HG03521 (cell line): ENCODE results near the gene GPATCH2.

ENCODE experiments used
- ATAC-seq: cut with Tn5 transposase; IDR thresholded peaks from one replicate; pipeline ENCODE4 v1.9.1; 2021; ENCODE audit warnings: mild to moderate bottlenecking, moderate library complexity; ENCODE audit not compliant: unreplicated experiment

Gene GPATCH2

DNA sequence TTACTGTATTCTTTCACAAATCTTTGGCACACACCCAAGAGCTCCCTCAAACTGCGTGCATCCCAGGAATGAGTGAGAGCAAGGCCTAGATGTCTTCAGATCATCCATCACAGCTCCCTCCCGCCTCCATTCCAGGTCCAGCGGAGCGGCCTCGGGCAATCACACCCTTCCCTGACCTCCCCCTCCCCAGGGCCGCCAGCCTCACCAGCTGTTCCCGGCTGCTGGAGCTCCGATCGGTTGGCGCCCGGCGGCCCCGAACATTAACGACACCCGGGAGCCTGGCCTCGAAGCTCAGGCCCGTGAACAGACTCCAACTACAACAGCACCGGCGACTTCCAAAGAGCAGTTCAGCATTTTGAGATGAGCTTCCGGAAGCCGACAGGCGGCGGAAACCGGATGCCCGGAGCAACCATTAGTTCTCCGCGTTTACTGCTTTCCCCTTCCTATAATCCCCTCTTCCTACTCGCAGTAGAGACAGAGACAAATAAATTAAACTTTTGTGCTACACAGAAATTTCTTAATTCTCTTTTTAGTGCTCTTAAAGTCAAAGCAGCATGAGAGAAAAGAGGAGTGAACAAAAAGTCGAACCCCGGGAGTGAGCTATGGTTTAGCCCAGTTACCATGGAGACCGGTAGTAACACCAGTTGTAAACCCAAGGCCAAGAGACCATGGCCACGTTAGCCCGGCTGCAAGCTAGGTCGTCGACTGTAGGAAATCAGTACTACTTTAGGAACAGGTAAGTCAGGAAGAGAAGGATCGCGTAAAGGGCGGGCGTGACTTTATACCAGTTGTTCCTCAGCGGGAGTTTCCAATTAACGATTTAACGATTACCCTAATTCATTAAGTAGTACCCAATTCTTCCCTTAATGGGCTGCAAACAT, at the start of gene GPATCH2, which contains the start of gene SPATA17:
GPATCH2 (minus strand) TSS at position 380 of the 881 bp plus-strand sequence; CDS start at position 261, 119 bp downstream.
SPATA17 (plus strand) TSS at position 634 of the 881 bp plus-strand sequence; CDS start at position 669, 35 bp downstream.
- peak; percentile 92 for ATAC-seq

DNA sequence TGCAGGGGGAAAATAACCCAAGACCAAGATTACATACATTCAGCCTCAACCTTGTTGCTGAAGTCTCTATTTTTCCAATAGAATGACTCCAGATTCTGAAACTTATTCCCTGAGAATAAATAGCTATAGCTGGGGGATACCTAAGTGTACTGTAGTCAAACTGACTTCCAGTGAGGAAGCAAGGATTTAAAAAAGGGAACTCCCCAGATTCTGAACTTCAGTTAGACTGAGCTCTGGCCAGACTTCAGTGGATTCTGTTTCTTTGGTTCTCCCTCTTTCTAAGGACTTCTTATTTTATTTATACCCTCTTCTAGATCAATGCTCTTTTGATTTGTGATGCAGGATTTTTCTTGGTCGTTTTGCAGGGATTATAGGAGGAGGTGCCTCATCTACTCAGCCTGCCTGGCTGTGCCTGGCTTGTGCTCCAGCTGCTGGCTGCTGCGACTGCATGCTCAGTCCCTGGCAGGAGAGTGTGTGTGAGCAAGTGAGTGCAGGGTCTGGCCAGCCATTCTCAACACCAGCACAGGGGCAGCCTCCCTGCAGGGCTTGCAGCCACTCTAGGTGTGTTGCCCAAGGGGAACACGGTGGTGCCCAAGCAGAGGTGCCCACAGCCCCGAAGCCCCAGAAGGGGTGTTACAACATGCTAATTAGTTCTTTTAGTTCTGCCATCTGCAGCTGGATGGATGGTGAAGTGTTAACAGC, 43.3 kb upstream of the GPATCH2 start:
- ATAC-seq = no peak

GRCh38 chr1:217673387-217673786, 42.5 kb upstream of the GPATCH2 start:
- ATAC-seq = peak; percentile 45

DNA sequence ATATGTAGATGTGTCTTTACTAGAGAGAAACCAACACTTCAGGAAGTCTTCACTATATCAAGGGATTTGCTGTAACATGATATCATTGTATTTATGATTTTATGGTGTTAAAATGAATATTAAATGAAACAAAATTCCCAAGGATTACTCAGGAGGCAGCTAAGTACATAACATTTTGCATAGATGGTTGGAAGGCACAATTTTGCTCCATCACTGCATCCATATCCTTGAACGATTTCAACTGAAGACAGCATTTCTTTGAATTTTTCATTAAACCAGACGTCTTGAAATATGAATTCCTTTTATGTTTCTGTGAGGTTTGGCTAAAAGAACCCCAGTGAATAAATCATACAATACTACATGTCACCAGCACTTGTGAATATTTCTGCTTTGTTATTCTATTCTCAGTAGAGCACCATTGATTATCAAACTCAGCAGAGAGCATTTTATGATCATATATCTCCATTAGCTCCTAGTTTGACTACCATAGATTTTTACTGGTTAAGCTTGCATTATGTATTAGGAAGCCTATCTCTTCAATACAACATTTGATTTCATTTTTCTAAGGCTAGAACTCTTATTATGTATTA, 37.6 kb upstream of the GPATCH2 start:
- no peak for ATAC-seq

DNA sequence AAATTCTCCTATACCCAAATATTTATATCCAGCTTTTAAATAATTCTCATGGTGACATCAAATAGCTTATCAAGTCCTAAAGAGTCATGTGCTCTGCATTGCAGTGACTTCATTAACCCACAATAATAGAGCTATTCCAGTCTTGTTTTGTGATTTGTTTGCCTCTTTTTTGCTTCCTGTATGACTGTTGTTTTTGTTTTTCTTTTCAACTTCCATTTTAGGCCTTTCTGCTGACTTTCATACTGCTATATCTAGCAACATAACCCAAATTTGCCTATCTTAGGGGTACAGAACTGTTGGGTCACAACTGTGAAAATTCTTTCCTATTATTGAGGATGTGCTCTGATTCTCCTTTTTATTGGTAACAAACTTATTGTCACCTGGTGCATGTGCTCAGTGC, 30.5 kb upstream of the GPATCH2 start:
- no peak for ATAC-seq

GRCh38 chr1:217660353-217661062, 29.6 kb upstream of the GPATCH2 start:
- ATAC-seq = peak; percentile 65

- no peak for ATAC-seq
These were observed 19.8 kb upstream of the GPATCH2 start for GRCh38 chr1:217650674-217651073.

DNA sequence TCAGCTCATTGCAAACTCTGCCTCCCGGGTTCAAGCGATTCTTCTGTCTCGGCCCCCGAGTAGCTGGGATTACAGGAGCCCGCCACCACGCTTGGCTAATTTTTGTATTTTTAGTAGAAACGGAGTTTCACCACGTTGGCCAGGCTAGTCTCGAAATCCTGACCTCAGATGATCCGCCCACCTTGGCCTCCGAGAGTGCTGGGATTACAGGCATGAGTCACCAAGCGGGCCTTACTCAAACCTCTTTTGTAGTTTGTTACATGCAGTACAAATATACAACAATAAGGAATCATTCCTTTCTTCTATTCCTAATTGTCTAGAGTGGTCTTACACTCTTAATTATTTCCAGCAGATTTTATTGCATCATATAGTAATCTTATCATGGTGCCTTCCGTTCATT, 16.9 kb upstream of the GPATCH2 start:
- ATAC-seq = no peak

GRCh38 chr1:217642455-217642854, 11.6 kb upstream of the GPATCH2 start:
- no peak for ATAC-seq

DNA sequence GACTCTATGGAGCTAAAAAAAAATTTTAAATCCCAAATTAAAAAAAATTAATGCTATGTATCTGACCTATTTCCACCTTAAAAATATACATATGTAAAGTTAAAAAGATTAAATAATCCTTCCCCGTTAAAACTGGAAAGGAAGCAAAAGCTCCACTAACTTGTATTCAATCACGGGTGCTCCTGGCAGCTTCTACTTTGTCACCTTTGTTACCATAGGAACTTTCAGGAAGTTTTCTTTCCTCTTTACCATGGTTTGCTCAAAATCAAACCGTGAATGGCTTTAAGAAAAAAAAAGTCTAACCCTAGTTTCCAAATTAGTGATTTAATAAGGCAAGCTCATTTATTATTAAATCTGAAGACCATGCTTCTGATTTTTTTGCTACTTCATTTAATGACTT, 3.5 kb downstream of the GPATCH2 start:
- ATAC-seq = no peak

GRCh38 chr1:217626321-217626720, 4.6 kb downstream of the GPATCH2 start:
- ATAC-seq = no peak

- no peak for ATAC-seq
These were observed 8.8 kb downstream of the GPATCH2 start for GRCh38 chr1:217622042-217622441.

DNA sequence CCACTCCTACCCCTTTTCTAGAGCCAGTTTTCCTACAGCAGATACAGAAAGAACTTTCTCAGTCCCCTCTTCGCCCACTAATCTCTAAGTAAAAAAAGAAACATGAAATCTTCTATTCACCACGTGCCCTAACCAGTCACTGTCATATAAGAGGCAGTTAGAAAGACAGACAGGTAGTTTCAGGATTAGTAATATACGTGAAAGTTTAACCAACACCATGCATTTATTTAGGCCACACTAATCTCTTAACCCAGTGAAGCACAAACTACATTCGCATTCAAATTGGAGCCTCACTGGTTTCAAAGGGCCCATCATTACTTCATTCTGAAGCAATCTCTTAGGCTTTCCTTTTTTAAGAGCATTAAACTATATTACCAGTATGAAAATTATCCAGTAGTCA, 10.1 kb downstream of the GPATCH2 start:
- peak; percentile 100 for ATAC-seq

DNA sequence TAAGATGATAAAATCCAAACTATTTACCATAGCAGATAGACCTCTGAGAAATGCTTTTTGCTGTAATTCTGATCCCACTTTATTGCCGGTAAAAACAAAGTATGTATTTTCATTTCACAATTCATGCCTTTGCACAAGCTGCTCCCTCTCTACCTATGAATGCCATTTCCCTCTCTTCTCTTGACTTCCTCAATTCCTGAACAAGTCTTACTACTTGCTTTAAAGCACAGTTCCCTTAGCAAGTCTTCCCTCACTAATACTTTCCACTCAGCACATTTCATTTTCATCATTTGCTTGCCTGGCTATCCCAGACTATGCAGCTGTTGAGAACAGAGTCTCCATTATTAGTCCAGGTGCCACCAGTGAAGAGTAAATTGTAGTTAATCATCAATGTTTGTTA, 13.8 kb downstream of the GPATCH2 start:
- ATAC-seq = no peak

- ATAC-seq = no peak
These were observed 16.6 kb downstream of the GPATCH2 start for GRCh38 chr1:217614200-217614712.

DNA sequence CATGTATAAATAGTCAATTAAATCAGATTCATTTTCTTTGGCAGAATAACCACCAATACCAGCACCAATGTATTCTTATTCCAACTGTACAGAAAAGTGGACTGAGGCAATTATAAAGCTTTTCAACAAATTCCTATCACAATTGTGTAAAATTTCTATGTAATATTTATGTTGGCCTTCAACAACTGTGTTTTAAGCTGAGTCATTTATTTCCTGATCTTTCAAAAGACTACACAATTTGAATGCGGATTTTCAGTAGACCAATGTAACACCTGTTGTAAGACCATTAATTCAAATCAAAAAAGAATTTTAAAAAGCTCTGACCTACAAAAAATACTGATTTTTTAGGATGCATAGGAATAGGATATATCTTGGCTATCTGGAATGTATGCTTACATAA, 25.5 kb downstream of the GPATCH2 start:
- no peak for ATAC-seq

DNA sequence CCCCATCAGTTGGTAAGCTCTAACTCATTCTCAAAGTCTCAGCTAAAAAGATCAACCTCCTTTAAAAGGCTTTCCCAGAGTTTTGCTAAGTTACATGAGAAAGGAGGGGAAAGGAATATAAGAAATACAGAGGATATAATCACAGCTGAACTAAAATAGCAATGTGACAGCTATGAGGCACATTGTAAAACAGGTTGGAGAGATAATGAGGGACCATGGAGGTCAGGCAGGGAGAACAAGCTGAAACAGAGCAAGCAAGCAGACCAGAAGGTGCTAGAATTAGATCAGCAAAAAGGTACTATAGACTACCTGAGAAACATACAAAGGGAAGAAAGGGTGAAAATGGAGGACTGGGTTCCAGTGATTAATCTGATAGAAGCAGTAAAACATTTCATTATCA, 28.5 kb downstream of the GPATCH2 start:
- ATAC-seq = no peak

GRCh38 chr1:217599154-217599553, 31.7 kb downstream of the GPATCH2 start:
- ATAC-seq = no peak

GRCh38 chr1:217590598-217590997, 40.3 kb downstream of the GPATCH2 start:
- no peak for ATAC-seq

DNA sequence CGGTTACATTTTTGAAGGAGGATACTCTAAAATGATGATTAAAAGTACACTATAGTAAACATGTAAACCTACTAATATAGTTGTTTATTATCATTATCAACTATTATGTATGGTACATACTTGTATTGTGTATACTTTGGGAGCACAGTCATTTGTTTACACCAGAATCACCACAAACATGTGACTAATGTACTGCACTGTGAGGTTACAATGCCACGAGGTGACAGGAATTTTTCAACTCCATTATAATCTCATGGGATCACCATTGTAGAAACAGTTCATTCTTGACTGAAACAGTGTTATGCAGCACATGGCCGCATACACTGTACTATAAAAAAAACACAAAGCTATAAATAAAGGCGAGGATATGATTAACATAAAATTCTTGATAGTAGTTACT, 44.3 kb downstream of the GPATCH2 start:
- no peak for ATAC-seq

DNA sequence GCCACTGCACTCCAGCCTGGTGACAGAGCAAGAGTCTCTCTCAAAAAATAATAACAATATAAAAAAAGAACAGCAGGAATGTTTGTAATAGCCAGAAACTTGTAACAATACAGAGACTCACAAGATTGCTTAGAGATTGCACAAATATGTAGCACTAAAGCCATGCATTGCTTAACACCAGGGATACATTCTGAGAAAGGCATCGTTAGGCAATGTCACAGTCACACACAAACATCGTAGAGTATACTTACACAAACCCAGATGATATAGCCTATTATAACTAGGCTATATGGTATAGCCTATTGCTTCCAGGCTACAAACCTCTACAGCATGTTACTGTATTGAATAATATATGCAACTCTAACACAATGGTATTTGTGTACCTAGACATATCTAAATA, 45.3 kb downstream of the GPATCH2 start:
- ATAC-seq = no peak
